Suprapubic skin (tissue), 4 donors: ENCODE results near the gene SLC16A13.

Experiments used
- EP300 ChIP-seq: sonication (generic); formaldehyde crosslinking; IDR thresholded peaks from one replicate; pipeline ENCODE4 v1.6.1; 2017; ENCODE audit warnings: antibody characterized with exemption
- POLR2A ChIP-seq, 2 donors: fragments of 450-650 bp; IDR thresholded peaks; one replicate each; pipeline ENCODE4 v1.6.1; 2017; ENCODE audit warnings: antibody characterized with exemption in 2 of 2, mild to moderate bottlenecking in 2 of 2, moderate library complexity in 2 of 2
- POLR2AphosphoS5 ChIP-seq, 3 donors: sonication (generic); formaldehyde crosslinking; IDR thresholded peaks; one replicate each; pipeline ENCODE4 v1.6.1; 2017; ENCODE audit warnings: antibody characterized with exemption in 3 of 3
- TF ChIP-seq, protein P1 (sequence below), 2 donors: fragments of 200-600 bp in 1 of 2; fragments of 450-650 bp in 1 of 2; sonication (generic) in 1 of 2; IDR thresholded peaks; one replicate each; pipeline ENCODE4 v1.5.1; 2016 to 2019; ENCODE audit warnings: antibody characterized with exemption in 2 of 2, mild to moderate bottlenecking in 1 of 2, moderate library complexity in 1 of 2

DNA sequence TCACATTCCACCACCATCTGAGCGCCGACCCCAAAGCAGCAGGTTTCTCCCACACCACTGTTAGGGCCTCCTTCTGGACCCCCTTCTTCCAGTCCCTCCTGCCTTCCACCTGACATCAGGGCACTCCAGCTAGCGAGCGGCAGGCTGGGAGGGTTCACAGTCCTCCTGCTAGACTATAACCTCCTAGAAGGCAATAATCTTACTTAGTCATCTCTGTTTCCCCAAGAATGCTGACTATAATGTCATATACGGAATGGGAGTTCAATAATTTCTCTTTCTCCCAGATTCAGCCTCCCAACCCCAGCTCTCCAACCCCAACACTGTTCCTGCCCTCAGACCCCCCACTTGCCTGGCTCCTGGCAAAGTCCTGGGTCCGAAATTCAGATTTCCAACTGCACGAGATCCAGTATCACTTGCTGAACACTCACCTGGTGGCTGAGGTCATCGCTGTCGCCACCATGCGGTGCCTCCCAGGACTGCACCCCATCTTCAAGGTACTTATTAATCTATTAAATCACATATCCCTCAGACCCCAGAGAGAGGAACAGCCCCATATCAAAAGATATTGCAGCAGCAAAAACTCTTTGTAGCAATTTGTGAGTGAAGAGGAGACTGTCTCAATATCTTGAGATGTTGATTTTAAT lies 34.4 kb upstream of the SLC16A13 start:
- TF ChIP-seq, protein P1, sequence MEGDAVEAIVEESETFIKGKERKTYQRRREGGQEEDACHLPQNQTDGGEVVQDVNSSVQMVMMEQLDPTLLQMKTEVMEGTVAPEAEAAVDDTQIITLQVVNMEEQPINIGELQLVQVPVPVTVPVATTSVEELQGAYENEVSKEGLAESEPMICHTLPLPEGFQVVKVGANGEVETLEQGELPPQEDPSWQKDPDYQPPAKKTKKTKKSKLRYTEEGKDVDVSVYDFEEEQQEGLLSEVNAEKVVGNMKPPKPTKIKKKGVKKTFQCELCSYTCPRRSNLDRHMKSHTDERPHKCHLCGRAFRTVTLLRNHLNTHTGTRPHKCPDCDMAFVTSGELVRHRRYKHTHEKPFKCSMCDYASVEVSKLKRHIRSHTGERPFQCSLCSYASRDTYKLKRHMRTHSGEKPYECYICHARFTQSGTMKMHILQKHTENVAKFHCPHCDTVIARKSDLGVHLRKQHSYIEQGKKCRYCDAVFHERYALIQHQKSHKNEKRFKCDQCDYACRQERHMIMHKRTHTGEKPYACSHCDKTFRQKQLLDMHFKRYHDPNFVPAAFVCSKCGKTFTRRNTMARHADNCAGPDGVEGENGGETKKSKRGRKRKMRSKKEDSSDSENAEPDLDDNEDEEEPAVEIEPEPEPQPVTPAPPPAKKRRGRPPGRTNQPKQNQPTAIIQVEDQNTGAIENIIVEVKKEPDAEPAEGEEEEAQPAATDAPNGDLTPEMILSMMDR (IDR thresholded peaks at IDR 0.05), result peak; percentile 15 to 52
- TF ChIP-seq POLR2AphosphoS5 (IDR thresholded peaks at IDR 0.05) (no peak), POLR2A (IDR thresholded peaks at IDR 0.05) (no peak), EP300 (no peak)
